Vagina (tissue), 2 donors: ENCODE data around the gene ZNHIT1.

ENCODE experiments used
- CTCF ChIP-seq, 3 experiments: fragments of 450-650 bp in 2 of 3; fragments of 200-600 bp in 1 of 3; sonication (generic) in 1 of 3; IDR thresholded peaks; one replicate each; pipeline ENCODE4 v1.5.1; 2017 to 2019; ENCODE audit warnings: antibody characterized with exemption in 3 of 3, mild to moderate bottlenecking in 2 of 3, moderate library complexity in 2 of 3
- POLR2A ChIP-seq, 2 donors: fragments of 450-650 bp; IDR thresholded peaks; one replicate each; pipeline ENCODE4 v1.6.1; 2017; ENCODE audit warnings: antibody characterized with exemption in 2 of 2, mild to moderate bottlenecking in 2 of 2, moderate library complexity in 2 of 2

GRCh38 chr7:101170617-101171441 lies 47.1 kb upstream of the ZNHIT1 start:
- TF ChIP-seq CTCF (IDR thresholded peaks at IDR 0.05): no peak
- TF ChIP-seq POLR2A (IDR thresholded peaks at IDR 0.05): no peak
